Colonic mucosa (tissue), 4 donors: ENCODE measurements around the gene SLC25A19. TPM values are rescaled to one million over a fixed set of nuclear protein-coding genes. Genes with fewer than 3 reads are reported as not detected.

ENCODE experiments used
- DNase-seq: peaks from one replicate; pipeline ENCODE4 v3.0.0-alpha.2; 2020
- H3K27ac ChIP-seq: fragments of 200-600 bp; one replicate; pipeline ENCODE4 v1.8.0; 2021
- H3K27me3 ChIP-seq: fragments of 200-600 bp; one replicate; pipeline ENCODE4 v1.8.0; 2021
- H3K36me3 ChIP-seq: fragments of 200-600 bp; one replicate; pipeline ENCODE4 v1.8.0; 2021
- H3K4me1 ChIP-seq: fragments of 200-600 bp; one replicate; pipeline ENCODE4 v1.8.0; 2021; ENCODE audit warnings: mild to moderate bottlenecking
- H3K4me3 ChIP-seq: fragments of 200-600 bp; one replicate; pipeline ENCODE4 v1.8.0; 2021
- H3K9ac ChIP-seq, 2 donors: one replicate each; pipeline ENCODE4 v1.7.0; 2013; ENCODE audit warnings: control low read depth in 2 of 2, low read depth in 2 of 2, low read length in 2 of 2
- H3K9me3 ChIP-seq: fragments of 200-600 bp; one replicate; pipeline ENCODE4 v1.8.0; 2021
- CTCF ChIP-seq: fragments of 200-600 bp; IDR thresholded peaks from one replicate; pipeline ENCODE4 v1.8.0; 2022; ENCODE audit warnings: antibody characterized with exemption, mild to moderate bottlenecking
- intact Hi-C: fragments of 100-400 bp; cut with DNase I; formaldehyde crosslinking; loops from one replicate; pipeline ENCODE4 v1.14.1; 2022
- total RNA-seq, 2 donors: library from RNA; stranded (reverse); fragmentation: NEBNext Ultra II Directional in 1 of 2; extraction: Animal tissue kit (Norgen Biotek cat#: 25700) in 1 of 2; gene quantifications; one replicate each; pipeline ENCODE4 v1.2.1, GENCODE V29; 2021
- donor health status: healthy.
- donor health status: DM: no; HTN: no; CAD: no.
- donor health status: DM: no; HTN: no; CAD: no.

The SLC25A19 gene
- total RNA-seq, 2 donors from 2014 or later = 9.8 to 24.8 TPM

GRCh38 chr17:75327757-75328156 is 38.5 kb upstream of the SLC25A19 start:
- TF ChIP-seq CTCF = no peak
- no peak overlapping the region for H3K9ac ChIP-seq
- H3K4me1 ChIP-seq = peaks cover 4% of the 10 kb centered on the region
- no peaks in the 10 kb centered on the region for H3K27me3 ChIP-seq
- no peak overlapping the region for H3K27ac ChIP-seq
- H3K36me3 ChIP-seq = no peaks in the 10 kb centered on the region
- no peaks in the 10 kb centered on the region for H3K9me3 ChIP-seq
- no peak for DNase-seq
- H3K4me3 ChIP-seq = no peak overlapping the region
- intact Hi-C loops = no loop called here

DNA sequence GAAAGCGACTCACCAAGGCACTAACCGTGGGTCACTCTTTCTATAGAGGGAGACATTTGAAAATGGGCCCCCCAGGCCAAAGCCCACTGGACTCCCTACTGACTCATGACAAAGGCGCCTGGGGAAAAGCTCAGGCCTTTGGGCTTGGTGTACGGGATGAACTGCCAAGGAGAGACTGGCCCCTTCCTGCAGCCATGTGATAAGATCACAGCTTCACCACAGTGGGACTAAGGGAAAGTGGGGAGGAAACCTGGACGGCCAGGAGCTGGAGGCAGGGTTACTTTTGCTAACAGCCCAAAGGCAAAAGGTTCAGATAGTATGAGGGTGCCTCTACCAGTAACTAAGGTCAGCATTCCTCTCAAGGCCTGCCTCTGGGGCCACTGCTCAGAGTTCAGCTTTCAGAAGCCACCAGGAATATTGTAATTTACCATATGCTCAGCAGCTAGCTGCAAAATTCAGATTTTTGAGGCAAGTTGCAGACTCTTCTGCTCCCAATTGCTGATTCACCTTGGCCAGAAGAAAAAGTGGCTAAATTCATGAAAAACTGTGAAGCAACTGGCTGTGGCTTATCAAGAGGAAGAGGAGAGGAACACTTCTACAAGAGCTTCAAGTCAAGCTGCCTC is 37.1 kb upstream of the SLC25A19 start:
- Histone ChIP-seq H3K27ac (peak overlapping the region; percentile 15), H3K36me3 (peaks cover 5% of the 10 kb centered on the region), H3K4me1 (peaks cover 4% of the 10 kb centered on the region), H3K4me3 (no peak overlapping the region), H3K9ac (no peak overlapping the region), H3K9me3 (no peaks in the 10 kb centered on the region), H3K27me3 (no peaks in the 10 kb centered on the region)
- no peak for TF ChIP-seq CTCF
- DNase-seq = no peak
- intact Hi-C loops = no loop called here

DNA sequence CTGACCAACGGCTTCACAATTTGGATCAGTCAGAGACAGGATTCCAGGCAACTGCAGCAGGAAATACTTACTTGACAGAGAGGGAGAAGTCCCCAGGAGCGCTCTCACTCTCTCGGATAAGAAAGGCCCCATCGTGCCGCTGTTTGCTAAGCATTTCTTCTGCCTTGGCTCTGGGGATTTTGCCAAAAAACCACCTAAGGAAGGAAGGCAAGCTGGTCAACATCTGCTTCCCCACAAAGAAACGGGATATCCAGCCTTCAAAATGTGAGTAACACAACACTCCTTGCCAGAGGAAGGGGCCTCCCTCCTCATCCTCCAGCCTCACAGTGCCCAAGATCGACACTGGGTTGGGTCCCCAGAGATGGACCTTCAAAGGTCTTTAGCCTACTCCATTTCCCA is 36.6 kb upstream of the SLC25A19 start:
- no peaks in the 10 kb centered on the region for H3K27me3 ChIP-seq
- H3K9me3 ChIP-seq = no peaks in the 10 kb centered on the region
- H3K9ac ChIP-seq = no peak overlapping the region
- DNase-seq = no peak
- TF ChIP-seq CTCF = no peak
- H3K4me1 ChIP-seq = peaks cover 4% of the 10 kb centered on the region
- peak overlapping the region; percentile 15 for H3K27ac ChIP-seq
- H3K36me3 ChIP-seq = peaks cover 5% of the 10 kb centered on the region
- intact Hi-C loops = no loop called here
- H3K4me3 ChIP-seq = no peak overlapping the region

DNA sequence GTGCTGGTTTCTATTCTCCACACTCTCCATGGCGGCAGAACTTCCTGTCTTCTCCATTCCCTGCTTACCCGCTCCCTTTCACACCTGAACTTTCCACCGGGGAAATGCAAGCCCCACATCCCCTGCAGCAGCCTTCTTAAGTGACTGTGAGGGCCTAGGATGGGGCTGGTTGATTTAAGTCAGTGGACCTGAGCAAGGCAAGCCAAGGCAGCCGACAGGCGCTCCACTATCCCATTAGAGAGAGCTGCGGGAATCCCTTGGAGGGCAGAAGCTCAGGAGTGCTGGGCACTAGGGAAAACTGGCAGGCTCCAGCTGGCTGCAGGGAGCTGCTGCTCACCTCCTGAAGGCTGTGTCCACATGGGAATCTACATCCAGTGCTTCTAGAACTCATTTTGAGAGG is 36.1 kb upstream of the SLC25A19 start:
- no peak overlapping the region for H3K9ac ChIP-seq

DNA sequence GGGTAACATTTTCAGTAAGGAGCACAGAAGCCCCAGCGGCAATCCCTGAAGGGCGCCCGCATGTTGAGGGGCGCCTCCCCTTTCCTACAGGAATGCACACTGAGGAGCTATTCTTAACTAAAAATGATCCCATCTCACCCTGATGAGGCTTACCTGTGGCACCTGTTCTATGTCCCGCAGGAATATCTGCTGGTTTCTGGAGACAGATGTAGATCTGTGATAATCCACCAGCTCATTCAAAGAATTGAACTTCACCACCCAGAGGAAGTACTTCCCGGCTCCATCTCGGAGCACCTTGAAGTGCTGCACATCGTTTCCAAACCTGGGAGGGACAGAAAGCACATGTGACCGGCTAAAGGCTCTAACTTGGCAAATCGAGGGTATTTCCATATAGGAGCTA is 32.3 kb upstream of the SLC25A19 start:
- no peaks in the 10 kb centered on the region for H3K9me3 ChIP-seq
- no peak overlapping the region for H3K27ac ChIP-seq
- no peak overlapping the region for H3K4me3 ChIP-seq
- no peaks in the 10 kb centered on the region for H3K27me3 ChIP-seq
- no peak for DNase-seq
- no peak for TF ChIP-seq CTCF
- intact Hi-C loops = no loop called here
- no peak overlapping the region for H3K9ac ChIP-seq
- H3K4me1 ChIP-seq = peaks cover 4% of the 10 kb centered on the region
- H3K36me3 ChIP-seq = peaks cover 5% of the 10 kb centered on the region

More for the DNA sequence above, 36.1 kb upstream of the SLC25A19 start:
- H3K4me3 ChIP-seq = no peak overlapping the region
- H3K27ac ChIP-seq = peak overlapping the region; percentile 13
- H3K9me3 ChIP-seq = no peaks in the 10 kb centered on the region
- peaks cover 4% of the 10 kb centered on the region for H3K4me1 ChIP-seq
- TF ChIP-seq CTCF = no peak
- intact Hi-C loops = no loop called here
- no peak for DNase-seq
- H3K36me3 ChIP-seq = peaks cover 5% of the 10 kb centered on the region
- no peaks in the 10 kb centered on the region for H3K27me3 ChIP-seq
